GM21529 (cell line): ENCODE results near the gene PRKX.
A peak's percentile ranks its signal among the peaks of the same experiment; 100 is the strongest.
"Not testable (repeated sequence)": the region's sequence is repeated elsewhere in the genome, so short reads cannot be mapped to it uniquely, and the experiment has no call there.

Experiments
- ATAC-seq: cut with Tn5 transposase; IDR thresholded peaks from one replicate; pipeline ENCODE4 v1.9.1; 2021; ENCODE audit not compliant: unreplicated experiment

The PRKX gene

GRCh38 chrX:3713225-3713936 lies at the start of gene PRKX:
Gene PRKX (minus strand): TSS chrX:3713649. CDS start chrX:3713253, 396 bp downstream.
- ATAC-seq = peak; percentile 70

- no peak for ATAC-seq
Observed at GRCh38 chrX:3763111-3763510, 49.7 kb upstream of the PRKX start.

- ATAC-seq = no peak
Observed at GRCh38 chrX:3757510-3758025, 44.1 kb upstream of the PRKX start.

- no peak for ATAC-seq
Observed at GRCh38 chrX:3748052-3748559, 34.7 kb upstream of the PRKX start.

GRCh38 chrX:3743801-3744439 lies 30.5 kb upstream of the PRKX start:
- no peak for ATAC-seq

- not testable (repeated sequence) for ATAC-seq
Observed at GRCh38 chrX:3740946-3741345, 27.5 kb upstream of the PRKX start.

- ATAC-seq = no peak
Observed at GRCh38 chrX:3738509-3738908, 25.1 kb upstream of the PRKX start.

- not testable (repeated sequence) for ATAC-seq
Observed at GRCh38 chrX:3736536-3736935, 23.1 kb upstream of the PRKX start.

- not testable (repeated sequence) for ATAC-seq
Observed at GRCh38 chrX:3735891-3736290, 22.4 kb upstream of the PRKX start.

GRCh38 chrX:3734456-3734855 lies 21.0 kb upstream of the PRKX start:
- not testable (repeated sequence) for ATAC-seq

- ATAC-seq = no peak
Observed at GRCh38 chrX:3733043-3733430, 19.6 kb upstream of the PRKX start.

GRCh38 chrX:3732326-3733042 lies 19.0 kb upstream of the PRKX start:
- ATAC-seq = not testable (repeated sequence)

GRCh38 chrX:3728454-3728853 lies 15.0 kb upstream of the PRKX start:
- no peak for ATAC-seq

- not testable (repeated sequence) for ATAC-seq
Observed at GRCh38 chrX:3723460-3723859, 10.0 kb upstream of the PRKX start.

- ATAC-seq = no peak
Observed at GRCh38 chrX:3717742-3718420, 4.4 kb upstream of the PRKX start.

- no peak for ATAC-seq
Observed at GRCh38 chrX:3715921-3716320, 2.5 kb upstream of the PRKX start.

- ATAC-seq = not testable (repeated sequence)
Observed at GRCh38 chrX:3714706-3715479, 1.4 kb upstream of the PRKX start.

- ATAC-seq = no peak
Observed at GRCh38 chrX:3713937-3714434, 537 bp upstream of the PRKX start.

- ATAC-seq = peak; percentile 23
Observed at GRCh38 chrX:3712870-3713224, 602 bp downstream of the PRKX start.
